ENCODE results near the gene SHLD1.
A peak's percentile ranks its signal among the peaks of the same experiment; 100 is the strongest.

Gene SHLD1

DNA sequence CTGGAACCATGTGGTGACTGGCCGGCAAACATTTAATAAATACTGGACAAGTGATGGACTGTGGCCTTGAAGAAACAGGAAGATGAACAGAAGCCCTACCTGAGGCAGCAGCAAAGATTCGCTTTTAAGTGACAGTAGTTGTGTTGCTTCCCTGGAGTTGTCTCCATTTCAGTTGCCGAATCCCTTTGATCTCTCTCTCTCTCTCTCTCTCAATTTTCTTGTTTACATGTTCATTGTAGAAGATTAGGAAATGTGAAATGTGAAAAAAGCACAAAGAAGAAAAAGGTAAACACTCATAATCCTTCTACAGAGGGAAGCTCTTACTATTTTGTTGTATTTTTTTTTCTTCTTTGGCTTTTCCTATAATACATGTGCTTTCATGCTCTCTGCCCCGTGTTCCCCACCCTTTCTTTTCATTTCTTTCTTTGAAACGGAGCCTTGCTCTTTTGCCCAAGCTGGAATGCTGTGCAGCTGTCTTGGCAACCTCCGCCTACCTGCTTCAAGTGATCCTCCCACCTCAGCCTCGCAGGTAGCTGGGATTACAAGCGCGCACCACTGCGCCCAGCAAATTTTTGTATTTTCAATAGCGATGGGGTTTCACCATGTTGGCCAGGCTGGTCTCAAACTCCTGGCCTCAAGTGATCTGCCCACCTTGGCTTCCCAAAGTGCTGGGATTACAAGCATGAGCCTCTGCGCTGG, 81.5 kb downstream of the SHLD1 start:
- no peak for DNase-seq (ENCODE audit: low read depth)
- no peak for TF ChIP-seq CTCF (IDR thresholded peaks at IDR 0.05; ENCODE audit: control insufficient read depth, extremely low read depth, insufficient read depth)
- no peak overlapping the region for H3K4me3 ChIP-seq (ENCODE audit: low read depth, low read length)

- H3K4me3 ChIP-seq (ENCODE audit: low read depth, low read length): no peak overlapping the region
- DNase-seq (ENCODE audit: low read depth): no peak
- no peak for TF ChIP-seq CTCF (IDR thresholded peaks at IDR 0.05; ENCODE audit: control insufficient read depth, extremely low read depth, insufficient read depth)
Measured at GRCh38 chr20:5833309-5833941, 83.2 kb downstream of the SHLD1 start.

GRCh38 chr20:5834436-5835005, 84.3 kb downstream of the SHLD1 start:
- no peak for TF ChIP-seq CTCF (IDR thresholded peaks at IDR 0.05; ENCODE audit: control insufficient read depth, extremely low read depth, insufficient read depth)
- H3K4me3 ChIP-seq (ENCODE audit: low read depth, low read length): no peak overlapping the region
- DNase-seq (ENCODE audit: low read depth): no peak

DNA sequence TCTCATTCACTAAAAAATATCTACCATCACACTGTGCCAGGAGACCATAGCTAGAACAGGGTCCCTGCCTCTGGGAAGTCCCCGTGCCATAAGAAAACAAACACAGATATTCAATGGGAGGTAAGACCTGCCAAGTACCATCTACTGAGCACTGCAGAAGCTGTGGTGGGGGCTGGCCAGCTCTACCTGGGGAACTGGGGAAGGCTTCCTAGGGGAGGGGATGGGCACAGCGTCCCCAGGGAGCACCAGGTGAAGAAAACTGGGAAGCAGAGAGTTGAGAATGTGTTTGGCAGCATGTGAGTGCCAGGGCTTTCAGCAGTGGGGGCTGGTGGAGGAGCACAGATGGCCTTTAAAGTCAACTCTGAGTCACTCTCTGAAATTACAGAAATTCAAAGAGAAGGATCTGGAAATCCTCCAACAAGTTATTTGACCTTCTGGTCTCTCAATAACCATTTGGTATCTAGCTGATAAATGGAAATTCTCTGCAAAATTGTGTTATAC, 85.2 kb downstream of the SHLD1 start:
- DNase-seq (ENCODE audit: low read depth): peak; percentile 4
- H3K4me3 ChIP-seq (ENCODE audit: low read depth, low read length): no peak overlapping the region
- no peak for TF ChIP-seq CTCF (IDR thresholded peaks at IDR 0.05; ENCODE audit: control insufficient read depth, extremely low read depth, insufficient read depth)

DNA sequence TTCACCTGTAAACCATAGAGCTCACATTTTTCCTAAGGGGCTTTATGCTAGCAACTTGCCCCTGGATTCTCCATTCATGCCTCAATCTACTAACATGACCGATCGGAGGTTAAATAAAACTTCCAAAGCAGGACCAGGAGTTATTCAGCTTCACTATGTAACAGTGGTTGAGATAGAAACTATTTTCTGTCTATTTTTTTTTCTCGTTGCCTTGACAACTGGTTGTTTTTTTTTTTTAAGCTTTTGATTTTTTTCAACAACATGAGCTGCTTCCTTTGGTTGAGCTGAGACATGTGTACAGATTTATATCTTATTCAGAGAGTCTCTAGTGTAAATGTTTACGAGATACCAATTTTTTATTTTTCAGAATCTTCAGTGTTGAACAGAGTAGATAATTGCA, 85.7 kb downstream of the SHLD1 start:
- TF ChIP-seq CTCF (IDR thresholded peaks at IDR 0.05; ENCODE audit: control insufficient read depth, extremely low read depth, insufficient read depth): no peak
- no peak overlapping the region for H3K4me3 ChIP-seq (ENCODE audit: low read depth, low read length)
- DNase-seq (ENCODE audit: low read depth): no peak

- no peak for TF ChIP-seq CTCF (IDR thresholded peaks at IDR 0.05; ENCODE audit: control insufficient read depth, extremely low read depth, insufficient read depth)
- H3K4me3 ChIP-seq (ENCODE audit: low read depth, low read length): no peak overlapping the region
- DNase-seq (ENCODE audit: low read depth): no peak
Measured at GRCh38 chr20:5836569-5836968, 86.4 kb downstream of the SHLD1 start.
